AG09309 (cell line): ENCODE results near the gene TENT5C.

Source experiments
- DNase-seq: peaks from one replicate; pipeline ENCODE4 v3.0.0-alpha.2; 2010; ENCODE audit warnings: low read depth
- H3K4me3 ChIP-seq: 2 replicates; pipeline ENCODE4 v1.5.1; 2011; ENCODE audit warnings: mild to moderate bottlenecking, low read depth, low read length, moderate library complexity; ENCODE audit not compliant: control insufficient read depth
- CTCF ChIP-seq: IDR thresholded peaks from 2 replicates; pipeline ENCODE4 v1.5.1; 2011; ENCODE audit warnings: mild to moderate bottlenecking, low read depth, low read length, inconsistent platforms; ENCODE audit not compliant: insufficient read depth, control insufficient read depth; ENCODE audit errors: missing control alignments

Gene TENT5C

GRCh38 chr1:117561551-117561950, 44.3 kb upstream of the TENT5C start:
- H3K4me3 ChIP-seq: no peak overlapping the region
- no peak for TF ChIP-seq CTCF
- DNase-seq: no peak

GRCh38 chr1:117562581-117563491, 43.0 kb upstream of the TENT5C start:
- no peak for TF ChIP-seq CTCF
- no peak for DNase-seq
- H3K4me3 ChIP-seq: no peak overlapping the region

DNA sequence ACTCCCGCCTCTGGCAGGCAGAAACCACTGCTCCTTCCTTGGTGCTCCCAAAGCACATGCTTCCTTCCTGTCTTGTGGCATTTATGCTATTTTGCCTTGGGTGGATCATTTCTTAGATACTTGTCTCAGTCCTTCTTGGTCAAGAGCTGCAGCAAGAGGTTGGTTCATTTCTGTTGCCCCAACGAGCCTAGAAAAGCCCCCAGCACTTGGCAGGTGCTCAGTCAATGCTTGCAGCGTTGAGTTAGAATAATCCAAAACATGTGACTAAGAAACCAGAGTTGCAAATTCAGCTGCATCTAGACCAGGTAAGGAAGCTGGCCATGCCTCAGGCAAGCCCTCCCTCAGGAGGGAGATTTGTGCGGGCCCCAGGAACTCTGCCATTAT, 42.4 kb upstream of the TENT5C start:
- DNase-seq: no peak
- TF ChIP-seq CTCF: no peak
- no peak overlapping the region for H3K4me3 ChIP-seq

DNA sequence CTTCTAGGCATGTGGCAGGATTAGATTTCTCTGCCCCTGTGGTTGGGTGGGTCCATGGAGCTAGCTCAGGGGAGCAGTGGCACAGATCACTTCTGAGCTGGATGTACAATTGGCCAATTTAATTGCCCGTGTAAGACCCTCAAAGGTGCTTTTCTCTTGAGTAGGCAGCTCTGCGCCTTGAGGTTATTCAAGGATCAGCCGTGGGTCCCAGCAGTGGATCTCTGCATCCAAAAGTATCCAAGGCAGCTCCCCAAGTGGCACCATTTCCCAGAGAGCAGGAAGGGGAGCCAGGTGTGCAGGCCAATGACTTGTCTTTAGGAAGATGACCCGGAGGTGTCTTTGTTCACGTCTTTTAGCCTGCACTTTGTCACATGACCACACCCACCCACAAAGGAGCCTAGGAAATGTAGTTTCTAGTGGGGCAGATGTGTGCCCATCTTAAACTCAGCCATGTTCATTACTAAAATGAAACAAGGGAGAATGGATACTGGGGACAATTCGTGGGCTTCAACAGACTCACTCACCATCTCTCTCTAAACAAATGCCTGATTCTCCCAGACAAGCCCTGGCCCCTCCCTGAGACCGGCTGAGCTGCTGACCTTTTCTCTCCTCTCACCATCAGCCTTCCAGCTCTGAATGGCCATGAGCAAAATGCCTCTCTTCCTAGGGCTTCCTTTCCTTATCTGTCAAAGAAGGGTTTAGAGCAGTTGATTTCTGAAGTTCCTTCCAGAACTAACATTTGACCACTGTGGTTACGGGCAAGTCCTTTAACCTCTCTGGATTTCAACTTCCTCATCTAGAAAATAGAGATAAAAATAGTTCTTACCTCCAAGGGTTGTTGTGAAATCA, 41.4 kb upstream of the TENT5C start:
- no peak for TF ChIP-seq CTCF
- H3K4me3 ChIP-seq: no peak overlapping the region
- DNase-seq: no peak

GRCh38 chr1:117565076-117565556, 40.7 kb upstream of the TENT5C start:
- no peak for TF ChIP-seq CTCF
- no peak for DNase-seq
- no peak overlapping the region for H3K4me3 ChIP-seq

GRCh38 chr1:117565745-117566455, 39.9 kb upstream of the TENT5C start:
- H3K4me3 ChIP-seq: no peak overlapping the region
- DNase-seq: no peak
- TF ChIP-seq CTCF: no peak
